HFFc6 (cell line): ENCODE data around the gene WRNIP1. TPM values are rescaled to one million over a fixed set of nuclear protein-coding genes. Genes with fewer than 3 reads are reported as not detected.

Source experiments
- DNase-seq: peaks from one replicate; pipeline ENCODE4 v3.0.0-alpha.2; 2018
- H3K27ac Mint-ChIP-seq: 2 replicates; pipeline ENCODE4 v1.8.0; 2020; ENCODE audit warnings: mild to moderate bottlenecking, mixed read lengths
- H3K27me3 Mint-ChIP-seq: 2 replicates; pipeline ENCODE4 v1.8.0; 2021; ENCODE audit warnings: mild to moderate bottlenecking, moderate library complexity, mixed read lengths; ENCODE audit not compliant: insufficient read depth
- H3K36me3 Mint-ChIP-seq: 2 replicates; pipeline ENCODE4 v1.8.0; 2021; ENCODE audit warnings: low read depth, mixed read lengths
- H3K4me1 Mint-ChIP-seq: 2 replicates; pipeline ENCODE4 v1.8.0; 2020; ENCODE audit warnings: low read depth, mixed read lengths
- H3K4me3 Mint-ChIP-seq: 2 replicates; pipeline ENCODE4 v1.8.0; 2020; ENCODE audit warnings: mild to moderate bottlenecking, moderate library complexity, mixed read lengths
- H3K9me3 Mint-ChIP-seq: 2 replicates; pipeline ENCODE4 v1.8.0; 2020; ENCODE audit warnings: mild to moderate bottlenecking, mixed read lengths
- total RNA-seq, 6 experiments: library from RNA; stranded (reverse); fragmentation: NEBNext Ultra II Directional; extraction: Animal tissue kit (Norgen Biotek cat#: 25700); gene quantifications; 2 replicates in 1 of 6; 3 replicates in 5 of 6; pipeline ENCODE4 v1.2.3, GENCODE V29; 2021
- TF ChIP-seq, protein P1 (sequence below): fragments of 200-600 bp; sonication (generic); IDR thresholded peaks from 2 replicates; pipeline ENCODE4 v1.5.0; 2021; ENCODE audit warnings: antibody characterized with exemption, mild to moderate bottlenecking

The WRNIP1 gene
- total RNA-seq, 6 experiments from 2014 or later: 31.9 to 40.4 (median 33.5) TPM

DNA sequence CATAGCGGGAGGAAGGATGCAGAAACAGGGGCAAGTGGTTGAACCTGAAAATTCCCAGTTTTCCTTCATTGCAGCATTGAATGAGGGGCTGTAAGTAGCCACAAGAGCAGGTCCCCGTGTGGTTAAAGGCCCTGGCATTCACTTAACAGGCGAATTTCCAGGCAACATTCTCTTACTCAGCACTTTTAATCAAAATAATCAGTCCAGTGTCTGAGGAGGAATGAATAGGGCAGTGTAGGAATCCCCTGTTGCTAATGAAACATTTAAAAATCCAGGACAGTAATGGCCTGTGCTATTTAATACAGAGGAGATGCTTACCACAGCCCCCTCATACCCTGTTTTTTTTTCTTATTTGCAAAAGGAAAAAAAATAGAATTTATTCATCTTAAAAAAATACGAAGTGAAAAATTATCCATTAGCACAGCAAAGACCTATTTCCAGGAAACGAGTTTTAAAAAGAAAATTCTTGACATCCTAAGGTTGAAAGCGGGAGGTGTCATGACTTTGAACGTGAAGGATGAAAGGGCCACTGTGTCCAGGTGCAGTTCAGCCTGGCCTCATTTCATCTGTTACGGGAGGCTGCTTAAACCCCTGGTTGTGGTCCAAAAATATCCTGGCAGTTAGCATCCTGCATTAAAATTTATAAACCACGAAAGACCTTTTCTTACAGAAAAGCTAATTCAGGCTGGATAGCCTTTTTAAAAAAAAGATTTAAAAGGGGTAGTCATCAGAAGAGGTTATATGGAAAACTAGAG is 34.7 kb upstream of the WRNIP1 start:
- TF ChIP-seq, protein P1, sequence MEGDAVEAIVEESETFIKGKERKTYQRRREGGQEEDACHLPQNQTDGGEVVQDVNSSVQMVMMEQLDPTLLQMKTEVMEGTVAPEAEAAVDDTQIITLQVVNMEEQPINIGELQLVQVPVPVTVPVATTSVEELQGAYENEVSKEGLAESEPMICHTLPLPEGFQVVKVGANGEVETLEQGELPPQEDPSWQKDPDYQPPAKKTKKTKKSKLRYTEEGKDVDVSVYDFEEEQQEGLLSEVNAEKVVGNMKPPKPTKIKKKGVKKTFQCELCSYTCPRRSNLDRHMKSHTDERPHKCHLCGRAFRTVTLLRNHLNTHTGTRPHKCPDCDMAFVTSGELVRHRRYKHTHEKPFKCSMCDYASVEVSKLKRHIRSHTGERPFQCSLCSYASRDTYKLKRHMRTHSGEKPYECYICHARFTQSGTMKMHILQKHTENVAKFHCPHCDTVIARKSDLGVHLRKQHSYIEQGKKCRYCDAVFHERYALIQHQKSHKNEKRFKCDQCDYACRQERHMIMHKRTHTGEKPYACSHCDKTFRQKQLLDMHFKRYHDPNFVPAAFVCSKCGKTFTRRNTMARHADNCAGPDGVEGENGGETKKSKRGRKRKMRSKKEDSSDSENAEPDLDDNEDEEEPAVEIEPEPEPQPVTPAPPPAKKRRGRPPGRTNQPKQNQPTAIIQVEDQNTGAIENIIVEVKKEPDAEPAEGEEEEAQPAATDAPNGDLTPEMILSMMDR: no peak

DNA sequence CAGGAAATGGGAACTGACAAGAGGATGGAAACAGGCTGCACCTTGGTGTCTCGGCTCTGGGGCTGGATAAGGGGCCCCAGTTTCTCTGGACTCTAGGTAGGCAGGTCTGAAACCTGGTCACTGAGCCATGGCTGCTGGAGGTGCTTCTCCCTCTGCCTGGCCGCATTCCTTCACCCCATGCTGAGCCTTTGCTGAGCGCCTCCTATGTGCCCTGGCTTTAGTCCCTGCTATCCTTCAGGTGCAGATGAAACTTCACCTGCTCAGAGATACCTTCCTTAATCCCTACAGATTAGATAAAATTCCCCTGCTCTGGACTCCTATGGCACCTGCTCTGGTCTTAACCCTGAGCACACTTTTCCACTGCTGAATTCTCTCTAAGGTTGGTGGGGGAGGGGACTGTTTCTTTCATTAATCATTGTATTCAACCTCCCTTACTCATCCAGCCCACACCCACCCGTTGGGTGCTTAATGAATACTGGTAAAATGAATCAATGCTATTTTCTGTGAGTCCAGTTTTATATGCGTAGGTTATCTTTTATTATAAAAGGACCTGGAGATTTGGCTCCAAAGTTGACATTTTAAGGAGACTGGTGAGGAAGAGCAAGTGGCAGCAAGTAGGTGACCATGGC is 33.8 kb upstream of the WRNIP1 start:
- no peak for DNase-seq
- peaks cover 12% of the 10 kb centered on the region for H3K4me1 Mint-ChIP-seq
- H3K9me3 Mint-ChIP-seq: no peaks in the 10 kb centered on the region
- H3K4me3 Mint-ChIP-seq: no peak overlapping the region
- peaks cover 21% of the 10 kb centered on the region for H3K27me3 Mint-ChIP-seq
- H3K36me3 Mint-ChIP-seq: no peaks in the 10 kb centered on the region
- TF ChIP-seq, protein P1: no peak
- no peak overlapping the region for H3K27ac Mint-ChIP-seq

More for the DNA sequence above, 34.7 kb upstream of the WRNIP1 start:
- peaks cover 12% of the 10 kb centered on the region for H3K4me1 Mint-ChIP-seq
- H3K27me3 Mint-ChIP-seq: peaks cover 21% of the 10 kb centered on the region
- H3K36me3 Mint-ChIP-seq: no peaks in the 10 kb centered on the region
- no peak for DNase-seq
- H3K9me3 Mint-ChIP-seq: no peaks in the 10 kb centered on the region
- H3K4me3 Mint-ChIP-seq: no peak overlapping the region
- no peak overlapping the region for H3K27ac Mint-ChIP-seq

DNA sequence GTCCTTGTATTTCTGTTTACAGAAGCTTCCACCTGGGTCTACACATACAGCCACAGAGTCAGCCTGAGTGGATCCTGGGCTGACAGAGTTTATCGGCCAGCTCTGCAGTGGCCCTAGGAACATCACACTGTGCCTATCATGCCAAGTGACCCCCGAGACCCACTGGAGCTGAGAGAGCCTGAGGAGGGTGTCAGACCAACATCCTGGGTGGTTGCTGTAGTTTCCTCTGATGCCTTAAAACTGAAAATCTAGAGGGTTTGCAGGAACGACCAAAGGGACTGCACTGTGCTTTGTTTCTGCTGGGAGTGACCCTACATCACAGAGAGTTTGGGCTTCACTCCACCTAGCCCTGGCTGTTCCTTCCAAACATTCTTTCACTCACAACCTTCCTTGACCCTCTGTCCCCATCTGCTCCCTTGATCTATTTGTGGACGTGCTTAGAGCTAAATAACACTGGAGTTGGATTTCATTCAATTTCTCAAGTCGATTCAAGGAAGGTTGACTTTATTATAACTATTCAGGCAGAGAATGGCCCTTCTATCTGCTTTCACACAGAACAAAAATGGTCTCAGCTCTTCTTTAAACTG is 32.6 kb upstream of the WRNIP1 start:
- TF ChIP-seq, protein P1: no peak
- H3K27ac Mint-ChIP-seq: no peak overlapping the region
- no peaks in the 10 kb centered on the region for H3K36me3 Mint-ChIP-seq
- no peak overlapping the region for H3K4me3 Mint-ChIP-seq
- H3K9me3 Mint-ChIP-seq: no peaks in the 10 kb centered on the region
- H3K4me1 Mint-ChIP-seq: peaks cover 12% of the 10 kb centered on the region
- peaks cover 17% of the 10 kb centered on the region for H3K27me3 Mint-ChIP-seq
- DNase-seq: no peak

DNA sequence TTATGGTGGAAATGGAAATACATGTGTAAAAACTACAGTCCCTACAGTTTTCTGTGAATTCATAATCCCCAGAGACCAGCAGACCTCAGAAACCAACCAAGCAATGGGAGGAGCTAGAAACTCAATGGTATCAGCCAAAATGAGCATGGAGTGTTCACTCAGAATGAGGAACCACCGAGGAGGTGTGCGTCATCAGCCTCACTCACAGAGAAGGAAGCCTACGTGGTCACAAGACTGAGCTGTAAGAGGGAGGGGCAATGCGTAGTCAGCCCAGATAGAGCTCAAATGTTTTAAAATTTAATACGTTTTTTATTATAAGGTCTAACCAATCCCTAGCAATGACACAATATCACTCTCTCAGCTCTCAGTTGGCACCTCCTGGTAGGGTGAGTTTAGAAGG is 31.9 kb upstream of the WRNIP1 start:
- H3K4me3 Mint-ChIP-seq: no peak overlapping the region
- H3K27ac Mint-ChIP-seq: no peak overlapping the region
- peaks cover 15% of the 10 kb centered on the region for H3K4me1 Mint-ChIP-seq
- TF ChIP-seq, protein P1: no peak
- H3K9me3 Mint-ChIP-seq: no peaks in the 10 kb centered on the region
- no peaks in the 10 kb centered on the region for H3K36me3 Mint-ChIP-seq
- DNase-seq: no peak
- H3K27me3 Mint-ChIP-seq: peaks cover 17% of the 10 kb centered on the region

DNA sequence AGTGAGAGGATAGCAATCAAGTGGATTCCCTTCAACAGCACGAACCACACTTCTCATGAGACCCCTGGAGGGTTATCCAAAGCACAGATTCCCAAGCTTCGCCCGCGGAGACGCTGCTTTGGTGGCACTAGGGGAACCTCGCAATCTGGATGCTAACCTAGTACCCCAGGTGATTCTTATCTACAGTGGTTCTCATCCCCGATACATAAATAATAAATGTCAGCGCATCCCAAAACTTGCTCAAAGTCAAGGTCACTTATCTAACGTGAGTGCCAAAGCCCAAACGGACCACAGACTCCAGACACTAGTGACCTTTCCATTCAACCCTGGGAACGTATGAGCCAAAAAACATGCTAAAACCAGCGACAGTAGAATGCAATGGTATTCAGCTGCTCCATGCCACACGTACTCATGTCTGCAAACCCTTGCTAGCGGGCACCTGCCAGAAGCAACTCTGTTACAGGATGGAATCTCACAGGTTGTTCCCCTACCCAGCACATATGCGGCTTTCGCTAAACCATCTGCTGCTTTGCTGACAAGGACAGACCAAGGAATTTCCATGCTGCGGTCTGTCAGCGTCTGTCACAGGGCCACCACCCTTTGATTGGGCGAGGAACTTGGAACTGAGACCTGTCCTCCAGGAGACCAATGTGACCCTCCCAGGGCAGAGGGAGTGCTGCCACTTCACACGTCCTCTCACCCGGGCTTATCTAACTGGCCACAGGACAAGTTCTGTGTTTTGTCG is 31.3 kb upstream of the WRNIP1 start:
- Mint-ChIP-seq H3K4me1 (peaks cover 19% of the 10 kb centered on the region), H3K36me3 (no peaks in the 10 kb centered on the region), H3K4me3 (no peak overlapping the region), H3K9me3 (no peaks in the 10 kb centered on the region), H3K27ac (no peak overlapping the region), H3K27me3 (peaks cover 14% of the 10 kb centered on the region)
- TF ChIP-seq, protein P1: no peak
- DNase-seq: no peak
